Cardiac muscle cell (in vitro differentiated cells and primary cell): ENCODE results near the gene RASSF6. TPM values are rescaled to one million over a fixed set of nuclear protein-coding genes. Genes with fewer than 3 reads are reported as not detected.

Experiments used
- DNase-seq, 2 donors: peaks; one replicate each; pipeline versions ENCODE4 v3.0.0 to v3.0.0-alpha.2; 2010 to 2017; ENCODE audit warnings: low read depth in 1 of 2, low spot score in 1 of 2
- H3K27ac ChIP-seq: fragments of 200-600 bp; sonication (generic); 2 replicates; pipeline ENCODE4 v1.5.1; 2016
- H3K27me3 ChIP-seq: fragments of 200-600 bp; sonication (generic); 2 replicates; pipeline ENCODE4 v1.6.0; 2016; ENCODE audit warnings: control low read depth
- H3K36me3 ChIP-seq: fragments of 200-600 bp; sonication (generic); 2 replicates; pipeline ENCODE4 v1.5.1; 2016; ENCODE audit warnings: control low read depth
- H3K4me1 ChIP-seq: fragments of 200-600 bp; sonication (generic); 2 replicates; pipeline ENCODE4 v1.8.1; 2017; ENCODE audit warnings: low read depth, mild to moderate bottlenecking, mixed run types
- H3K4me3 ChIP-seq: fragments of 200-600 bp; sonication (generic); 2 replicates; pipeline ENCODE4 v1.5.1; 2016; ENCODE audit warnings: mild to moderate bottlenecking
- H3K9me3 ChIP-seq: fragments of 200-600 bp; sonication (generic); 2 replicates; pipeline ENCODE4 v1.5.1; 2017; ENCODE audit warnings: low read depth, mild to moderate bottlenecking, control low read depth
- polyA plus RNA-seq: library from polyadenylated mRNA; unstranded; fragments of >200 nt; fragmentation: Nextera tagmentation; extraction: Ambion mirVana; gene quantifications from 2 replicates; pipeline ENCODE4 v1.2.1, GENCODE V29; 2016
- total RNA-seq: library from RNA; depleted of rRNA; stranded (reverse); fragments of >200 nt; gene quantifications from 2 replicates; pipeline ENCODE4 v1.2.3, GENCODE V29; 2016
- TF ChIP-seq, protein P1 (sequence below): IDR thresholded peaks from 2 replicates; pipeline ENCODE4 v1.5.1; 2012; ENCODE audit warnings: low read depth, mild to moderate bottlenecking, low read length

The RASSF6 gene
- total and polyA plus RNA-seq, 2 experiments from 2014 or later: not detected

DNA sequence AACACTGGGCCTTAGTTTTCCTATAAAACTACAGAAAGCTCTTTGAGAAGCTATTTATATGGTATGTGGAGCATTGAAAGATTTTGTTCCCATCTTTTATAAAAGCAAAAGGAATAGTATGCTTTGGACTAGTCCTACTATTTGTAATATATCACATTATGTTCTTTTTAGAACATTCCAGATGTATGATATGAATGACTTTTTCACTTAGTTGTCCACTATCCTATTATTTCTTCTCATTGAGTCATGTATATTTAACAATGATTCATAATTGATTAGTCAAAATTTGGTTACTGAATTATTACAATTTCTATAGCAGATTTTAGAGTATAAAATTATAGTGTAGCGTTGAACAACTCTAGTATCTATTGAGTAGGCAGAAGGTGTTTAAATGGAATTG lies 34.2 kb downstream of the RASSF6 start:
- H3K4me3 ChIP-seq: no peak overlapping the region
- DNase-seq: no peak
- no peaks in the 10 kb centered on the region for H3K27me3 ChIP-seq
- H3K9me3 ChIP-seq: no peaks in the 10 kb centered on the region
- H3K36me3 ChIP-seq: no peaks in the 10 kb centered on the region
- H3K27ac ChIP-seq: no peak overlapping the region
- H3K4me1 ChIP-seq: no peaks in the 10 kb centered on the region
- TF ChIP-seq, protein P1, sequence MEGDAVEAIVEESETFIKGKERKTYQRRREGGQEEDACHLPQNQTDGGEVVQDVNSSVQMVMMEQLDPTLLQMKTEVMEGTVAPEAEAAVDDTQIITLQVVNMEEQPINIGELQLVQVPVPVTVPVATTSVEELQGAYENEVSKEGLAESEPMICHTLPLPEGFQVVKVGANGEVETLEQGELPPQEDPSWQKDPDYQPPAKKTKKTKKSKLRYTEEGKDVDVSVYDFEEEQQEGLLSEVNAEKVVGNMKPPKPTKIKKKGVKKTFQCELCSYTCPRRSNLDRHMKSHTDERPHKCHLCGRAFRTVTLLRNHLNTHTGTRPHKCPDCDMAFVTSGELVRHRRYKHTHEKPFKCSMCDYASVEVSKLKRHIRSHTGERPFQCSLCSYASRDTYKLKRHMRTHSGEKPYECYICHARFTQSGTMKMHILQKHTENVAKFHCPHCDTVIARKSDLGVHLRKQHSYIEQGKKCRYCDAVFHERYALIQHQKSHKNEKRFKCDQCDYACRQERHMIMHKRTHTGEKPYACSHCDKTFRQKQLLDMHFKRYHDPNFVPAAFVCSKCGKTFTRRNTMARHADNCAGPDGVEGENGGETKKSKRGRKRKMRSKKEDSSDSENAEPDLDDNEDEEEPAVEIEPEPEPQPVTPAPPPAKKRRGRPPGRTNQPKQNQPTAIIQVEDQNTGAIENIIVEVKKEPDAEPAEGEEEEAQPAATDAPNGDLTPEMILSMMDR: no peak

DNA sequence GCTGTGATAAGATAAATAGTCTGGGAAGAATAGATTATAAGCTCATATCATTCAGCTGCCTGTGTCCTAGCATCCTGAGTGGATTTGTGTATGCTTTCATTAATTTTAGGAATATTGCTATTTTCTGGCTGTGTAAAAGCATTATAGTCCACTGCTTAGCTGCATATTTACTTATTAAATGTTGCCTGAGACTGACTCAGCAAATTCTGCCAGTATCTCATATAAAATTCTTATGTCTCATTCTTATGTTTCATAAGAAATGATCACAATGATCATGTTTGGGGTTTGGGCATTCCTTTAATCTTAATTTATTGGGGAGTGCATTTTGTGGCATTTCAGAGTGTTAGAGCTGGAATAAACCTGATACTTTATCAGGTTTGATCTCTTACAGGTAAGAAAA lies 34.9 kb downstream of the RASSF6 start:
- H3K27ac ChIP-seq: no peak overlapping the region
- no peaks in the 10 kb centered on the region for H3K9me3 ChIP-seq
- no peaks in the 10 kb centered on the region for H3K4me1 ChIP-seq
- DNase-seq: no peak
- H3K27me3 ChIP-seq: no peaks in the 10 kb centered on the region
- TF ChIP-seq, protein P1: no peak
- H3K36me3 ChIP-seq: no peaks in the 10 kb centered on the region
- no peak overlapping the region for H3K4me3 ChIP-seq

DNA sequence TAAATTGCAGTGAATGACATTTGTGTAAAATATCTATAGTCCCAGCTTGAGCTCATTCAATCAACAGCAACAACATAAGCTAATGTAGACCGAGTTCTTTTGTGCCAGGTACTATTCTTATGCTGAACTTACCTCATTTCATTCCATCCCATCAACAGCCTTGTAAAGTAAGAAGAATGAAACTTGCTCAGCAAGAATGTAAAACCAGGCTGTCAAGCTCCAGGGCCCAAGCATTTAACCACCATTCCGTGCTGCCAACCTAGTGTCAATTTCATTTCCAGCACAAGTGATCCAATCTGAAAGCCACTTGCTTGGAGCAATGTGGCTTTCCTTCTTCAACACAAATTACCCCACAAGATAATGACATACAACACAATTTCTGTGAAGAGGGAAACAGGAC lies 36.6 kb downstream of the RASSF6 start:
- H3K9me3 ChIP-seq: no peaks in the 10 kb centered on the region
- no peak overlapping the region for H3K27ac ChIP-seq
- no peak overlapping the region for H3K4me3 ChIP-seq
- TF ChIP-seq, protein P1: no peak
- no peak for DNase-seq
- no peaks in the 10 kb centered on the region for H3K36me3 ChIP-seq
- no peaks in the 10 kb centered on the region for H3K4me1 ChIP-seq
- H3K27me3 ChIP-seq: no peaks in the 10 kb centered on the region

DNA sequence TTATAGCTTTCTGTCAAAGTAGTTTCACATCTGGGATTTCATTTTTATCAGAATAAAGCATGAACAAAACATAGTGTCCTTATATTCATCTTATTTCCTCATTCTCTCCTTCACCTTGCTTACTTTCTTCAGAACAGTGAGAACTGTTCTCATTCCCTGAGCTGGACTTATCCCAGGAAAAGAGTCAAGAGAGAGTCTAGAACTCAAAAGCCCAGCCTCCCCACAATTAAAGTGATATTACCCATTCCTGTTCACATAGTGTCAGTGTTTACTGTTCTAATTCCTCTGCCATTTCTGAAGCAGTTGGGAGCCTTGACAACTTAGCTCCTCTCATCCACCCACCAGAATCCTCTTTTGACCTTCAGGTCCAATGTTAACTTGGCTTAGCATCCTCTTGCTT lies 42.9 kb downstream of the RASSF6 start:
- no peaks in the 10 kb centered on the region for H3K27me3 ChIP-seq
- no peak overlapping the region for H3K27ac ChIP-seq
- H3K36me3 ChIP-seq: no peaks in the 10 kb centered on the region
- H3K9me3 ChIP-seq: no peaks in the 10 kb centered on the region
- DNase-seq: no peak
- TF ChIP-seq, protein P1: no peak
- no peaks in the 10 kb centered on the region for H3K4me1 ChIP-seq
- H3K4me3 ChIP-seq: no peak overlapping the region

DNA sequence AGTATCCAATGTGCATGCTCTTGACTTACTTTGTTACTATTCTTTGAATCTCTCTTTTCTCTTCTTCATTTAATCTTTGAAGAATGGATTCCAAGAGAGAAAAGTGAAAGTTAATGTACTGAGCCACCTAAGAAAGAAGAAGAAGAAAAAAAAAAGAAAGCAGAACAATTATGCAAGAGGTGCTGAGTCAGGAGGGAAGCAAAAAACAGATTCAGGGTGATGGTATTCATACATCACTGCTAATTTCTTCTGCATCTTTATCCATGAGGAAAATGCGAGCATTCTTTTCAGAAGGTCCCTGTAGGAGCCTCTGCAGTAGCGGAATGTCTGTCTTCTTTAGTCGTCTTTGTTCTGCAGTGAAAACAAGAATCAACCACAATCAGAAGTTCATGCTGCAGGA lies 43.9 kb downstream of the RASSF6 start:
- no peaks in the 10 kb centered on the region for H3K4me1 ChIP-seq
- H3K9me3 ChIP-seq: no peaks in the 10 kb centered on the region
- TF ChIP-seq, protein P1: no peak
- H3K27ac ChIP-seq: no peak overlapping the region
- no peaks in the 10 kb centered on the region for H3K36me3 ChIP-seq
- DNase-seq: peak in 1 of 2 donors; percentile 52
- no peaks in the 10 kb centered on the region for H3K27me3 ChIP-seq
- H3K4me3 ChIP-seq: no peak overlapping the region

DNA sequence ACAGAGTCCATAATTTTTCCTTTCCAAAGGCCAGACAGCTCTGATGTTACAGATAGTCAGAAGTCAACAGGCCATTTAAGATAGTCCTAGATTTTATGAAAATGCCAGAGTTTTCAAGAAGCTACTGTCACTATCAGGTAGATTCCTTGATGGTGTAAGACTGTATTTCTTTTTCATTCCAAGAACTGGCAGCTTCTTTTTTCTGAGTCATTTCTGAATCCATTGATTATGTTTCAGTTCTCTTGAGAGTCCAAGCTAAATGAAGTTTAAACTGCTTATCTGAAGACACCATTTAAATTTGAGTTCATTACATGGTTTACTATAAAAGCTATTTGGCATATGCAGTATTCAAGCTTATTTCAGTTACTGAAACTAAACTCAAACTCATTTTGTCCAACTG lies 44.6 kb downstream of the RASSF6 start:
- no peak overlapping the region for H3K27ac ChIP-seq
- DNase-seq: no peak
- H3K9me3 ChIP-seq: no peaks in the 10 kb centered on the region
- H3K4me3 ChIP-seq: no peak overlapping the region
- H3K36me3 ChIP-seq: no peaks in the 10 kb centered on the region
- TF ChIP-seq, protein P1: no peak
- no peaks in the 10 kb centered on the region for H3K4me1 ChIP-seq
- no peaks in the 10 kb centered on the region for H3K27me3 ChIP-seq
